Chondrocyte (in vitro differentiated cells): Measurements from ENCODE around the gene CEP164. TPM values are rescaled to one million over a fixed set of nuclear protein-coding genes. Genes with fewer than 3 reads are reported as not detected.
A peak's percentile ranks its signal among the peaks of the same experiment; 100 is the strongest.

Experiments
- DNase-seq: peaks from one replicate; pipeline ENCODE4 v3.0.0; 2021; ENCODE audit warnings: mixed read lengths, low spot score
- H3K27ac Mint-ChIP-seq: one replicate; pipeline ENCODE4 v1.8.0; 2021; ENCODE audit warnings: mild to moderate bottlenecking, moderate library complexity, mixed read lengths; ENCODE audit not compliant: unreplicated experiment
- H3K27me3 Mint-ChIP-seq: 2 replicates; pipeline ENCODE4 v1.8.0; 2021; ENCODE audit warnings: low read depth, mixed read lengths
- H3K36me3 Mint-ChIP-seq: 2 replicates; pipeline ENCODE4 v1.8.0; 2021; ENCODE audit warnings: low read depth, mixed read lengths
- H3K4me1 Mint-ChIP-seq: 2 replicates; pipeline ENCODE4 v1.8.0; 2021; ENCODE audit warnings: low read depth, mild to moderate bottlenecking, mixed read lengths
- H3K4me3 Mint-ChIP-seq: one replicate; pipeline ENCODE4 v1.8.0; 2021; ENCODE audit warnings: mild to moderate bottlenecking, moderate library complexity, mixed read lengths; ENCODE audit not compliant: unreplicated experiment
- H3K9me3 Mint-ChIP-seq: 2 replicates; pipeline ENCODE4 v1.8.0; 2021; ENCODE audit warnings: low read depth, mixed read lengths
- CTCF ChIP-seq: fragments of 200-600 bp; sonication (generic); IDR thresholded peaks from 2 replicates; pipeline ENCODE4 v1.5.0; 2021; ENCODE audit warnings: antibody characterized with exemption, mild to moderate bottlenecking, moderate library complexity
- total RNA-seq: library from RNA; stranded (reverse); gene quantifications from 3 replicates; pipeline ENCODE4 v1.2.1, GENCODE V29; 2021

CEP164 gene
- total RNA-seq, 1 donor from 2014 or later = 29.2 TPM

GRCh38 chr11:117434481-117434880 lies 106.8 kb downstream of the CEP164 start:
- peaks cover 39% of the 10 kb centered on the region for H3K27me3 Mint-ChIP-seq
- H3K4me3 Mint-ChIP-seq = no peak overlapping the region
- H3K36me3 Mint-ChIP-seq = no peaks in the 10 kb centered on the region
- DNase-seq = no peak
- H3K4me1 Mint-ChIP-seq = no peaks in the 10 kb centered on the region
- no peak for TF ChIP-seq CTCF
- no peak overlapping the region for H3K27ac Mint-ChIP-seq
- H3K9me3 Mint-ChIP-seq = no peaks in the 10 kb centered on the region

GRCh38 chr11:117435326-117435725 lies 107.7 kb downstream of the CEP164 start:
- Mint-ChIP-seq H3K27ac (no peak overlapping the region), H3K4me3 (no peak overlapping the region), H3K36me3 (no peaks in the 10 kb centered on the region), H3K9me3 (no peaks in the 10 kb centered on the region), H3K4me1 (no peaks in the 10 kb centered on the region), H3K27me3 (peaks cover 45% of the 10 kb centered on the region)
- DNase-seq = peak; percentile 47
- TF ChIP-seq CTCF = no peak

- peak; percentile 79 for DNase-seq
- peaks cover 43% of the 10 kb centered on the region for H3K27me3 Mint-ChIP-seq
- H3K27ac Mint-ChIP-seq = no peak overlapping the region
- TF ChIP-seq CTCF = no peak
- H3K36me3 Mint-ChIP-seq = no peaks in the 10 kb centered on the region
- H3K4me3 Mint-ChIP-seq = no peak overlapping the region
- H3K9me3 Mint-ChIP-seq = no peaks in the 10 kb centered on the region
- H3K4me1 Mint-ChIP-seq = no peaks in the 10 kb centered on the region
Measured at GRCh38 chr11:117437041-117437790, 109.6 kb downstream of the CEP164 start.

- Mint-ChIP-seq H3K9me3 (no peaks in the 10 kb centered on the region), H3K36me3 (no peaks in the 10 kb centered on the region), H3K4me3 (no peak overlapping the region), H3K4me1 (no peaks in the 10 kb centered on the region), H3K27ac (no peak overlapping the region), H3K27me3 (peaks cover 45% of the 10 kb centered on the region)
- peak; percentile 75 for DNase-seq
- TF ChIP-seq CTCF = no peak
Measured at GRCh38 chr11:117437791-117438130, 110.1 kb downstream of the CEP164 start.

GRCh38 chr11:117438371-117439000 lies 110.8 kb downstream of the CEP164 start:
- Mint-ChIP-seq H3K27me3 (peaks cover 50% of the 10 kb centered on the region), H3K27ac (no peak overlapping the region), H3K36me3 (no peaks in the 10 kb centered on the region), H3K4me3 (no peak overlapping the region), H3K9me3 (no peaks in the 10 kb centered on the region), H3K4me1 (no peaks in the 10 kb centered on the region)
- TF ChIP-seq CTCF = no peak
- peak; percentile 79 for DNase-seq
